ENCODE data around the gene SUGCT. TPM values are rescaled to one million over a fixed set of nuclear protein-coding genes. Genes with fewer than 3 reads are reported as not detected.

Gene SUGCT
- total RNA-seq, 2 experiments from 2014 or later, result 0.76 to 1.5 TPM

DNA sequence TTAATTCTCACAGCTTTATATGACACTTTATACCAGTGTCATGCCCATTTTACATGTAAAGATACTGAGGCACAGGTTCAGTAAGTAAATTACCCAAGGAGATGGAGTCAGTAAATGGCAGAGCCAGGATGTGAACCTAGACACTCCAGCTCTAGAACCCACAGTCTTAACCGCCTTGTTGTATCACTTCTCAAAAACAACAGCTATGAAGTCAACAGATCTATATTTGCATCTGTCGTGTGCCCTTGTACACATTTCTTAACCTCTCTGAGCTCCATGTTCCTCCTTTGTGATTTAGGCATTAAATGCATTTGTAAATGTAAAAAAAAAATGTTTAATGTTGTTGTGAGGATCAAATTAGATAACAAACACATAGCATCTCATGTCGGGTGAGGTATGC, 716.2 kb downstream of the SUGCT start:
- ChIA-PET CTCF (no interaction called here), POLR2A (no interaction called here)
- Mint-ChIP-seq H3K4me1 (ENCODE audit: low read depth) (no peaks in the 10 kb centered on the region), H3K27me3 (no peaks in the 10 kb centered on the region), H3K27ac (no peak overlapping the region), H3K36me3 (no peaks in the 10 kb centered on the region), H3K9me3 (peaks cover 17% of the 10 kb centered on the region), H3K4me3 (no peak overlapping the region)
- intact Hi-C loops (cut with micrococcal nuclease), result no loop called here
- DNase-seq, result no peak

DNA sequence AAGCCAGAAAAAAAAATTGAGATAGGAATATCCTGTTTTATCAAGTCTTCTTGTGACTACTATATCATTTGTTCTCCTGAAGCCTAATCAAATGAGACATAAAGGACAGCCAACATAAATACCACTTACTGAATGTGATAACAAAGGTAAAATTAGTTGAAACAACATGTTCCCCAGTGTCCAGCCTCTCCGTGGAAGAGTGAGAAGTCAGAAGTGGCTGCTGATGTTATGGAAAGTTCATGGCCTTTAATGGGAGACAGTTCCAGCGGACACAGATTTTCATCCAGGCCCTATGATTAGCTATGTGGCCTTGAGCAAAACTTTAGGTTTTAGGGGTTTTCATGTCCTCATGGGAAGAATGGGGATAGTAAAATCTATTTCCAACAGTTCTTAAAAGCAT, 724.3 kb downstream of the SUGCT start:
- ChIA-PET POLR2A (no interaction called here), CTCF (no interaction called here)
- Mint-ChIP-seq H3K4me3 (no peak overlapping the region), H3K27ac (no peak overlapping the region), H3K4me1 (ENCODE audit: low read depth) (no peaks in the 10 kb centered on the region), H3K27me3 (no peaks in the 10 kb centered on the region), H3K9me3 (peaks cover 12% of the 10 kb centered on the region), H3K36me3 (no peaks in the 10 kb centered on the region)
- no peak for DNase-seq
- intact Hi-C loops (cut with micrococcal nuclease), result no loop called here

DNA sequence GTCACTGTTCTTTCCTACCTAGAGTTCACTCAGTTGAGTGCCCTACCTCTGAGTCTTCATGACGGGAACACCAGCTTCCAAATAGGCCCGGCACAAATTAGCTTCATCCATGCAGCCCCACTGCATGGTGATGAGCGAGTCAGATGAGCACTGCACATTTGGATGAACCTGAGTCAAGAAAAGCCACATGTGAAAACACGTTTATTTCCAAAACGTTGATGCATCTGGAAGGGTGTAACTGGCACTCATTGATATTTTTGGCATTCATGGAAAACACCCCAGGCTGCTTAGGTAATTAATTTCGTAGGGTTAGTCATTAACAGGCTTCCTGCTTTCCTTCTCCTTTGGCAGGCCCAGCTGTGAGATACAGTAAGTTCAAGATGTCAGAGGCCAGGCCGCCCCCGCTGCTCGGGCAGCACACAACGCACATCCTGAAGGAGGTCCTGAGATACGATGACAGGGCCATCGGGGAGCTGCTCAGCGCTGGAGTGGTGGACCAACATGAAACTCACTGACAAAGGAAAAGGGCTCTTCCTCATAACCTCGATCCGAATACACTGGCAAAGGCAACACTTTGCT, 725.2 kb downstream of the SUGCT start:
- POLR2A ChIA-PET, result no interaction called here
- Mint-ChIP-seq H3K4me1 (ENCODE audit: low read depth) (no peaks in the 10 kb centered on the region), H3K36me3 (no peaks in the 10 kb centered on the region), H3K4me3 (no peak overlapping the region), H3K27me3 (no peaks in the 10 kb centered on the region), H3K27ac (no peak overlapping the region), H3K9me3 (peaks cover 12% of the 10 kb centered on the region)
- CTCF ChIA-PET, result no interaction called here
- no peak for DNase-seq
- intact Hi-C loops (cut with micrococcal nuclease), result no loop called here

DNA sequence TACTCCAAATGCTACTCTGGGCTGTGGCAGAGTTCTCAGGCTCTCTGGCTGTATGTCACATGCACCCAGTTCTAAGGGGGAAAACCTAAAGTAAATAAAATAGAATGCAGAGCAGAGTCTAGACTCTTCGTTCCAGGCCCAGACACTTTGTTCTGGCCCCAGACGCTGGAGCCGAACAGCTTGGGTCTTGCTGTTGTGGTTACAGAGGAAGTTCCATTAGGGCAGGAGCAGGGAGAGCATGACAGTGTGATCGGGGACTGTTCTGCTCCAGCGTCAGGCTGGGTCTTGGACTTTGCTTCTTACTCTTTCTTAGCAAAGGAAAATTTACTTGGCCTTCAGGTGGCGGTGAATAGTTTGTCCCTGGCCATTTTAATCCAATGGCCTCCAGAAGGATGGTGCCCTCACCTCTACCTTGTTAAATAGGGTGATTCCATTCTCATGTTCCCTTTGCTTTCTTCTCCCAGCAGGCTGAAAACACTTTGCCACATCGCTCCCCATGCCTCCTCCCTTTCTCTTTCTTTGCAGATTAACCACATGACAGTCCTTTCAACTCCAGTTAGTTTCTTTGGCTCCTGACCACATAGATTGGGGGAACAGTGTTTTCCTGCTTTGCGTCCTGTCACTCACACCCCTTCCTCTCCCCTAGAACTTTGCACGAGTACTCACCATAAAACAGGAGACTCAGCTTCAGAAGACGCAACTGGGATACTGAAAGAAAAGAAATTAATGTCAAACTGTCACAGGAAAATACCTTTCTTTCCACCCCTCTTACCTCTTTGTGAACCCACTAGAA, 730.8 kb downstream of the SUGCT start:
- CTCF ChIA-PET, result no interaction called here

DNA sequence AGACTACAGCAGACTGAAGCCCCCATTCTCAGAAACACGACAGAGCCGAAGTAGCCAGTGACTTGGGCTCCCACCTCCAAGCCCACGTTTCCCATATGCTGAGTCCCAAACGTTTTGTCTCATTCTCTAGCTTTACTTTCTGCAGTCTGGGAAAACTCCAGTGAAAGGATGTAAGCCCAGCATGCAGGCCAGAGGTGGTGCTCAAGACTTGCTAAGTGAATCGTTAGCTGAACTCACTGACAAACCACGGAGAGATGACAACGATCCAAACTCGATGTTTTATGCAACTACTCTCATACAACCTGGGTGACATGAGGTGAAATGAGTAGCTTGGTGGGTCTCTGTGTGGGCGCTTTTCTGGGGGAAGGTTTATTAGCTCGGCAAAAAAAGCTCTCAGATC, 731.8 kb downstream of the SUGCT start:
- no peaks in the 10 kb centered on the region for H3K27me3 Mint-ChIP-seq
- H3K27ac Mint-ChIP-seq, result no peak overlapping the region
- H3K9me3 Mint-ChIP-seq, result peaks cover 21% of the 10 kb centered on the region
- no peaks in the 10 kb centered on the region for H3K4me1 Mint-ChIP-seq (ENCODE audit: low read depth)
- ChIA-PET POLR2A (no interaction called here), CTCF (no interaction called here)
- no peak overlapping the region for H3K4me3 Mint-ChIP-seq
- H3K36me3 Mint-ChIP-seq, result no peaks in the 10 kb centered on the region
- no peak for DNase-seq
- intact Hi-C loops (cut with micrococcal nuclease), result no loop called here

More for the DNA sequence above, 730.8 kb downstream of the SUGCT start:
- Mint-ChIP-seq H3K27ac (no peak overlapping the region), H3K9me3 (peaks cover 19% of the 10 kb centered on the region), H3K4me1 (ENCODE audit: low read depth) (no peaks in the 10 kb centered on the region), H3K36me3 (no peaks in the 10 kb centered on the region), H3K27me3 (no peaks in the 10 kb centered on the region), H3K4me3 (no peak overlapping the region)
- intact Hi-C loops (cut with micrococcal nuclease), result no loop called here
- POLR2A ChIA-PET, result no interaction called here
- DNase-seq, result no peak

DNA sequence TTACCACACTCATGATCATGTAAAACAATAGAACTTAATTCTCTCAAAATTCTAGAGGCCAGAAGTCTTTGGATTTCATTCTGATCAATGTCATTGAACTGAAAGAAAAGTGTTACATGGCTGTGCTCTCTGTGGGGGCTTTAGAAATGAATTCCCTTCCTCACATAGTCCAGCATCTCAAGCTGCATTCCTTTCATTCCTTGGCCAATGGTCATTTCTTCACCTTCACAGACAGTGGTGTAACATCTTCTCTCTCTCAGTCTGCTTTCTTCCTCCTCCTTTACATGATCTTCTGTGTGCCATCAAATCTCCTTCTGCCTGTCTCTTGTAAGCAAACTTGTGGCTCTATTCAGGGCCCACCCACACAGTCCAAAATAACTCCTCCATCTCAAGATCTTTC, 735.3 kb downstream of the SUGCT start:
- Mint-ChIP-seq H3K27ac (no peak overlapping the region), H3K27me3 (no peaks in the 10 kb centered on the region), H3K9me3 (peaks cover 16% of the 10 kb centered on the region), H3K4me3 (no peak overlapping the region), H3K36me3 (no peaks in the 10 kb centered on the region), H3K4me1 (ENCODE audit: low read depth) (no peaks in the 10 kb centered on the region)
- ChIA-PET CTCF (no interaction called here), POLR2A (no interaction called here)
- DNase-seq, result no peak
- intact Hi-C loops (cut with micrococcal nuclease), result no loop called here

DNA sequence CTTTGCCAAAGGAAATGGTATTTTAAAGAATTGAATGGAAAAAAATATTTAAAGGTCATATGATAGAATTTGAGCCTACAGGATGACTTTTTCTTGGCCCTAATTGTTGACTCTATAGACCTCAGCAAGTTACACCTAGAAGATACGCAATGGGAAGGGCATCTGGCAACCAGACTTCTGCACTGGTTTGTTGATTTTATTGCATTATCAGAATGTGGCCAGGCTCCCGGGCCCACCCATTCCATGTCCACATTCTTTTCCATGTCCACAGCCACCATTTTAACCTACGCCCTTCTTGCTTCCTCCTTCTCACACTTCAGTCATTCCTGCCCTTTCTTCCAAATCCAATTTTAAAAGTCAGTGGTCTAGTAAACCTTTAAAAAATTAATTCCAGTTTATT, 738.4 kb downstream of the SUGCT start:
- no peak overlapping the region for H3K27ac Mint-ChIP-seq
- H3K4me1 Mint-ChIP-seq (ENCODE audit: low read depth), result no peaks in the 10 kb centered on the region
- ChIA-PET CTCF (no interaction called here), POLR2A (no interaction called here)
- DNase-seq, result no peak
- no peak overlapping the region for H3K4me3 Mint-ChIP-seq
- peaks cover 23% of the 10 kb centered on the region for H3K9me3 Mint-ChIP-seq
- no peaks in the 10 kb centered on the region for H3K36me3 Mint-ChIP-seq
- no peaks in the 10 kb centered on the region for H3K27me3 Mint-ChIP-seq
- intact Hi-C loops (cut with micrococcal nuclease), result no loop called here

DNA sequence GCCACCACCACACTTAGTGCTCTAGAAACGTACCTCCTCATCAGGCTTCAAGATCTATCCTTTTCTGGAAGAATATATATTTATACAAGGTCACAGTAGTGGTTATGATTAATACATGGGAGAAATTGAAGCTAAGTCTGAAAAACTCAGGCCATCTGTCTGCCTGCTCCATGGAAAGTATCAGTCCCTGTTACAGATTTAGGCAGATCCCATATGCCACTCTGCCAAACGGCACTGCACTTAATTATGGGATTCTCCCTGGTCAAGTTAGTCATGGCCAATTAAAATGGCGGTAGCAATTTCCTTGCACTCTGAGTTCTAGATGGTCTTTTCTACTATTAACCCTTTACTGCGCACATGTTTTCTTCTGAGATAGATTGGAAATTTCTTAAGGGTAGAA, 740.0 kb downstream of the SUGCT start:
- CTCF ChIA-PET, result no interaction called here
- peak overlapping the region; percentile 12 for H3K4me3 Mint-ChIP-seq
- H3K36me3 Mint-ChIP-seq, result no peaks in the 10 kb centered on the region
- peaks cover 20% of the 10 kb centered on the region for H3K9me3 Mint-ChIP-seq
- POLR2A ChIA-PET, result no interaction called here
- DNase-seq, result no peak
- intact Hi-C loops (cut with micrococcal nuclease), result no loop called here
- H3K4me1 Mint-ChIP-seq (ENCODE audit: low read depth), result no peaks in the 10 kb centered on the region
- H3K27me3 Mint-ChIP-seq, result no peaks in the 10 kb centered on the region
- H3K27ac Mint-ChIP-seq, result no peak overlapping the region

DNA sequence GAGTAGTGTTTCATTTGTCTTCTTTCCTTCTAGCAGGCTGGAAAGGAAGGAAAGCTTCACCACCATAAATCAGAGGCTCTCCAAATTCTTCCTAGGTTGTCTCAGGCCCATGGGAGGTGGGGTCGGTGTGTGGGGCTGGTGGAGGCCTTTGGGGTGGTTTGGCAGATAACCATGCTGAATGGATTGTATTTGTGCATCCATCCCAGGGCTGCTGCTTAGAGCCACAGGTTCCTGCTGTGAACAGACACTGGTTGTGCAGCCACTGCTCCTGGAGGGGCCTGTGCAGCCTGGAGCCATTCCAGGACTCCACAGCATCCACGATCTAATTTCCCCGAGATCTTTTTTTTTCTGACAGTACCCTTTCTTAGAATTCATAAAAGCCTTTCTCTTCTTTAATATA, 741.8 kb downstream of the SUGCT start:
- H3K27me3 Mint-ChIP-seq, result no peaks in the 10 kb centered on the region
- intact Hi-C loops (cut with micrococcal nuclease), result no loop called here
- POLR2A ChIA-PET, result no interaction called here

DNA sequence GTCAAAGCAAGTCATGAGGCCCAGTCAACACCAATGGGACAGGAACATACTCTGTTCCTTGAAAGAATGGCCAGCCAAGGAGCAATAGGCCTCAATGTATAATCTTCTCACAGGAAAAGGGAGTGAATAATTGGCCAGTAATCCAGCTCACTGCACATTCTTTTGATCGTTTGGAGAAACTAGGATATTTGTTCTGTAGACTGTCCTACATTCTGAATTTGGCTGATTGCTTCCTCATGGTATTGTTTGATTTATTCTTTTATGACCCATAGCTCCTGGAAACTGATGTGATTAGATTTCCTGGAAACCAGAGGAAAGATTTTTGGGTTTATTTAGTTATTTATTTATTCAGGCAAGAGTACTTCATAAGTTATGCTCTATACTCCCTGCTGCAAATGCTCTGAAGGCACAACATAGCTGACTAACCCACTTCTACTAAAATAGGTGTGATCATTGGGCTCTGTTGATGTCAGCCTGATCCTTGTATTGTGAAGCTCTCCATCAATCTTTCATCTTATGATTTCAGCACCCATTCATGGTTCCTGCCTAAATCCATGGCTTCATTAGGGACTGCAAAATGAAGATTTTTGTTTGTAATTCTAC, 745.2 kb downstream of the SUGCT start:
- Mint-ChIP-seq H3K4me1 (ENCODE audit: low read depth) (no peaks in the 10 kb centered on the region), H3K27ac (no peak overlapping the region), H3K4me3 (no peak overlapping the region), H3K36me3 (no peaks in the 10 kb centered on the region), H3K27me3 (no peaks in the 10 kb centered on the region), H3K9me3 (peaks cover 11% of the 10 kb centered on the region)
- POLR2A ChIA-PET, result no interaction called here
- CTCF ChIA-PET, result no interaction called here
- no peak for DNase-seq
- intact Hi-C loops (cut with micrococcal nuclease), result no loop called here

More for the DNA sequence above, 741.8 kb downstream of the SUGCT start:
- no peaks in the 10 kb centered on the region for H3K36me3 Mint-ChIP-seq
- H3K4me1 Mint-ChIP-seq (ENCODE audit: low read depth), result no peaks in the 10 kb centered on the region
- H3K4me3 Mint-ChIP-seq, result no peak overlapping the region
- H3K27ac Mint-ChIP-seq, result no peak overlapping the region
- peaks cover 14% of the 10 kb centered on the region for H3K9me3 Mint-ChIP-seq
- CTCF ChIA-PET, result no interaction called here
- no peak for DNase-seq

DNA sequence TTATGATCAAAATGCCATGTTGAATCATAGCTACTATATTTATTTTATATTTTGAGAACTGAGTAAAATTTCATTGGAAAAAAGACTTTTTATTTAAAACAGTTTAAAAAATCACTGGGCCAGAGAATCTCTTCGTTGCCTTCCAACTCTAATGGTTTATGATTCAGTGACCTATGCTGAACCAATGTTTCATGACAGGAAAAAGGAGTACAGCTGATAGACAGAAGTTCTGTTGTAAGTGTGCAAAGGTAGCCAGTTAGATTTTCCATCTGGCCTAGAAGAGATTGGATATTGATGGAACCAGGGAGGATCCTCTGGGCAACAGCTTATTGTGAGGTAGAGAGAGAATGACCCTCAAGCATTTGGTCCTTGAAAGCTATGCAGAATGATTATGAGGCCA, 745.8 kb downstream of the SUGCT start:
- ChIA-PET CTCF (no interaction called here), POLR2A (no interaction called here)
- Mint-ChIP-seq H3K27me3 (no peaks in the 10 kb centered on the region), H3K4me1 (ENCODE audit: low read depth) (no peaks in the 10 kb centered on the region), H3K4me3 (no peak overlapping the region), H3K36me3 (no peaks in the 10 kb centered on the region), H3K9me3 (peaks cover 9% of the 10 kb centered on the region), H3K27ac (no peak overlapping the region)
- DNase-seq, result no peak
- intact Hi-C loops (cut with micrococcal nuclease), result no loop called here

DNA sequence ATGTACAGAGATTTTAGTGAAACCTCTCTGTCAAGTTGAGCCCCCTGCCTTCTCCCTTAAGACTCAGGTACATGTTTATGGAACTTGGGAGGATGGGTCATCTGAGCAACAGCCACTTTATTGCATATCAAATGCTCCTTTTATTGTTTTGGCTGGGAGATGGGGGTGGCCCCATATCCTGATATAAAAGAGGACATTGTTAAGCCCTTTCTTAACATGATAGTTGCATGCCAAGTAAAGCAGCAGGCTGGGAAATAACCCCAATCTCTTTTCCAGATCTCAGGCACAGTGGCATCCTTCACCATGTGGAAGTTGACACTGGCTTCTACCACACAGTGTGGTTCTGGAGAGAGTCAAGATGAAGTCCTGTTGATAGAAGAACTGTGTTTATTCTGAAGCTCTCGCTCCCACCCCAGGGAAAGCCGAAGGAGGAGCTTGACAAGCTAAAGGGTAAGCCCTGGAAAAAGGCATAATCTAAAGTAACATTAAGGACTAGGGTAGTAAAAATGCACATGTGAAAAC, 746.7 kb downstream of the SUGCT start:
- H3K27ac Mint-ChIP-seq, result no peak overlapping the region
- H3K27me3 Mint-ChIP-seq, result no peaks in the 10 kb centered on the region
- peaks cover 13% of the 10 kb centered on the region for H3K9me3 Mint-ChIP-seq
- intact Hi-C loops (cut with micrococcal nuclease), result no loop called here
- H3K4me1 Mint-ChIP-seq (ENCODE audit: low read depth), result no peaks in the 10 kb centered on the region
- no peak overlapping the region for H3K4me3 Mint-ChIP-seq
- POLR2A ChIA-PET, result no interaction called here
- no peaks in the 10 kb centered on the region for H3K36me3 Mint-ChIP-seq
- no peak for DNase-seq
- CTCF ChIA-PET, result no interaction called here

DNA sequence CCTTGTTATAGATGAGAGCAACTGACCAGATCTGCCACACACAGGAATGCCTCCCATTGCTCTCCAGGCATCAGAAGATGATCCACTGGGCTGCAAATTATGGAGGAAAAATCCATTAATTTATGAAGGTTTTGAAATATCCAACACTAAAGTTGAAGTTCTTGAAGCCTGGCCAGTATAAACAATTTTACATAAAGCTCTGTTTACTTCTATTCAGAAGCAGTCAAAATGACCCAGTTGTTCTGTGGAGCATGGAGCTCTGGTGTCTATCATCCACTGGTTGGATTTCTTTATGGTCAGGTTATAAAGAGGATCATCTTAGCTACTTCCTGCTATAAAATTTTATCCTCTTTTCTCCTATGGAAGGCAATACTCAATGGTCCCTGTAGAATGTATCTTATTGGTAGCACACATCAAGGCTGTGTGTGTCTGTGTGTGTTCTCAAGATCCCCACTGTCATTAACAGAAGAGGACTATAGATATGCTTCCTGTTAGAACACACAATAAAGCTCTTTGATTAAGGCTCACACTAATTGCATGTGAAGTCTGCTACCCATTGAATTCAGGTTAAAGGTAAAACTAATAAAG, 747.4 kb downstream of the SUGCT start:
- intact Hi-C loops (cut with micrococcal nuclease), result no loop called here
- ChIA-PET CTCF (no interaction called here), POLR2A (no interaction called here)
- no peak for DNase-seq
- Mint-ChIP-seq H3K9me3 (peaks cover 13% of the 10 kb centered on the region), H3K27ac (no peak overlapping the region), H3K36me3 (no peaks in the 10 kb centered on the region), H3K4me1 (ENCODE audit: low read depth) (no peaks in the 10 kb centered on the region), H3K4me3 (no peak overlapping the region), H3K27me3 (no peaks in the 10 kb centered on the region)
